ENCODE measurements around the gene CDCA4. TPM values are rescaled to one million over a fixed set of nuclear protein-coding genes. Genes with fewer than 3 reads are reported as not detected.

The CDCA4 gene
- total RNA-seq, 1 experiment from 2014 or later = 57.7 TPM

DNA sequence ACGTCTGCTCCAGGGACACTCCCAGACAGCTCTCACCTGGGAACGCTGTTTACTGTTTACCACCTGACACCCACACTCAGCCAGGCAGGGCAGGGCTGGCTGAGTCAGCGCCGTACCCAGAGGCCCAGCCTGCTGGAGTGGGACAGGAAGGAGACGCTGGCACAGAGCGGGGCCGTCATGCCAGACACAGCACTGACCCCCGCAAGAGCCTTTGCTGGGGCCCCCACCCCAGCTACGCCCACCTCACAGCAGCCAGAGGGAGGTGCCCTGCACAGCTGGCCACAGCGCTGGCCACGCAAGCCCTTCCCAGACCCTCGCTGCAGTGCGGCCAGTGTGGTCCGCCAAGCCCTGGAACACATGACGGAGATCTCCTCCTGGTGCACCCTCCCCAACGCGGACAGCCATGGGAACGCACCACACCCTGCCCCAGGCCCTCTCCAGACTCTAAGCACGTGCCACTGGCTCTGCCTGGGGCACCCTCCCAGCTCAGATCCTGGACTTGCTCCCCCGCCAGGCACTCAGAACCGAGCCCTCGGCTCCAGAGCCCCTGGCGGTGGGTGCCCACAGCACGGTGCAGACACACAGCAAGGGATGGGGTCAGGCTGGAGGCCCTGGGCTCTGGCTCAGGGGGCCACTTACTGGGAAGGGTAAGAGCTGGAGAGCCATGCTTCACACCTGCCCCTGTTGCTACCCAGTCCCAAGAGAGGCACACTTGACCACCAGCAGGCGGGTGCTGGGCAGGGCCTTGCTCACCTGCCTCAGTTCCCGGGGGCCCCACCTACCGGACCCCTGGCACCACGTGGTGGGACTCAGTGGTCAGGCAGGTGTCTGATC, 48.4 kb downstream of the CDCA4 start:
- Histone ChIP-seq H3K23me2 (ENCODE audit: insufficient read length, low read depth, low read length, poor library complexity, severe bottlenecking) (peaks cover 1% of the 10 kb centered on the region), H4K8ac (replicated peaks; ENCODE audit: insufficient read length, low read depth, low read length) (no peak overlapping the region), H4K91ac (ENCODE audit: insufficient read length, low read depth, low read length) (no peak overlapping the region), H2BK20ac (ENCODE audit: low read depth, low read length, poor library complexity, severe bottlenecking) (no peak overlapping the region), H3K9ac (ENCODE audit: extremely low read depth, insufficient read length, low read length) (no peak overlapping the region), H3K27me3 (ENCODE audit: insufficient read depth, low read length) (peaks cover 7% of the 10 kb centered on the region; the same call in 1 of the 2 replicates), H3K14ac (ENCODE audit: insufficient read depth, low read length) (no peak overlapping the region; the same call in 1 of the 2 replicates), H2BK120ac (ENCODE audit: low read depth, low read length, poor library complexity, severe bottlenecking) (no peak overlapping the region), H3K4me1 (ENCODE audit: insufficient read depth, low read length) (peaks cover 3% of the 10 kb centered on the region; the same call in 1 of the 2 replicates), H3K79me1 (ENCODE audit: insufficient read depth, low read depth, low read length, poor library complexity, severe bottlenecking) (no peaks in the 10 kb centered on the region), H3K27ac (ENCODE audit: insufficient read length, low read depth, low read length) (no peak overlapping the region), H2BK5ac (ENCODE audit: insufficient read length, low read length) (no peak overlapping the region), H4K20me1 (ENCODE audit: control insufficient read depth, insufficient read depth, insufficient read length) (peaks cover 4% of the 10 kb centered on the region), H2BK15ac (ENCODE audit: low read depth, low read length) (no peak overlapping the region), H3K18ac (ENCODE audit: insufficient read length, low read depth, low read length) (no peak overlapping the region), H3T11ph (ENCODE audit: low read length) (no peak overlapping the region), H3K4ac (ENCODE audit: low read depth, low read length) (no peak overlapping the region), H4K5ac (ENCODE audit: insufficient read length, low read depth, low read length) (no peak overlapping the region), H3K4me2 (ENCODE audit: insufficient read depth, insufficient read length, low read length) (no peak overlapping the region), H3K9me3 (ENCODE audit: control insufficient read depth, low read depth, low read length) (no peaks in the 10 kb centered on the region), H2BK12ac (ENCODE audit: insufficient read length, low read depth, low read length) (no peak overlapping the region), H3K56ac (ENCODE audit: insufficient read length, low read depth, low read length) (no peak overlapping the region), H2AK5ac (ENCODE audit: insufficient read length, low read length) (no peak overlapping the region), H2AFZ (ENCODE audit: low read length) (no peak overlapping the region), H3K23ac (ENCODE audit: insufficient read length, low read depth, low read length) (no peak overlapping the region), H3K79me2 (ENCODE audit: insufficient read depth, low read length) (no peaks in the 10 kb centered on the region)
- no peak for DNase-seq
- Mint-ChIP-seq H3K9me3 (no peaks in the 10 kb centered on the region; a peak in 1 of 5 replicates), H3K27ac (no peak overlapping the region), H3K4me1 (peaks cover 14 to 30% of the 10 kb centered on the region in 2 experiments), H3K36me3 (ENCODE audit: insufficient read depth in 1 of 3, low read depth in 3 of 3) (no peaks in the 10 kb centered on the region), H3K27me3 (ENCODE audit: low read depth) (peaks cover 31% of the 10 kb centered on the region), H3K4me3 (no peak overlapping the region)
- TF ChIP-seq CTCF (conservative IDR thresholded peaks at IDR 0.05) = no peak
- WGBS (ENCODE audit: extremely low coverage, insufficient read length, low lambda C conversion rate) = no CpG with 5 or more reads among the region's 28 CpGs
